GM21381 (cell line): ENCODE data around the gene ZNF584.
"Not testable (repeated sequence)": the region's sequence is repeated elsewhere in the genome, so short reads cannot be mapped to it uniquely, and the experiment has no call there.

Source experiments
- ATAC-seq: cut with Tn5 transposase; IDR thresholded peaks from one replicate; pipeline ENCODE4 v1.9.1; 2021; ENCODE audit warnings: mild to moderate bottlenecking, moderate library complexity; ENCODE audit not compliant: unreplicated experiment

The ZNF584 gene

GRCh38 chr19:58408152-58409009, at the start of gene ZNF584:
ZNF584 (plus strand) TSS chr19:58408649; CDS start chr19:58409148, 499 bp downstream.
- ATAC-seq: peak; percentile 80

GRCh38 chr19:58361900-58362271, 46.6 kb upstream of the ZNF584 start:
- ATAC-seq: peak; percentile 15

DNA sequence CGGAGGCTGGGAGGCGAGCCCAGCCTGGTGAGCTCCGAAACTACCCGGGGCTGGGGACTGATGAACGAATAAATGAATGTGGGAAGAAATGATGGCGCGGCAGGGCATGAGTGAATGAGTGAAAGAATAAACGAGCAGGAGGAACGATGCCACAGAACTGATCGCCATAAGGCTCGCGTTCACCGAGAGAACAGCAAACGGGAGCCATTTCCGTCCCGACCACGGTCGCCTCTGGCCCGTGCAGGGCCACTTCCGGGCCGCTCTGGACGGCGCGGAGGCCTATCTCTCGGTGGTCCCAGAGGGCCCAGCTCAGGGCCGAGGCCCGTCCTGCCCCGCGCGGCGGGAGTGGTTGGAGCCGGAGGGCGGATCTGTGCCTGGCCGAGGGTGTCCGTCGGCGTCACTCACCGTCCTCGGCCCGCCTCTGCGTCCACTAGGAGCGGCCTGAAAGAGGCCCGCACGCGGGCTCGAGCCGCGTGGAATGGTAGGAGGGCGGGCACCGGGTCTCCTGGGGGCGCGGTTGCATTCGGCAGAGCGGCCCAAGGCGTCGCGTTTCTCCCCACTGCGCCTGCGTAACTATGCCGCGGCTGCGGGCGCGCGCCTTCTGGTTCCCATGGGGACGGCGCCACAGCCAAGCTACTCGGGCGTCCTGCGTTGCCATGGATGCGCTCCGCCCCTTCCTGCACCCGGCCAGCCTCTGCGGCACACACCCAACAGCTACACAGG, 46.0 kb upstream of the ZNF584 start, which contains the start of gene ZNF497:
TSS of gene ZNF497 (minus strand) at position 480 of the 723 bp plus-strand sequence. CDS start 5,116 bp downstream, outside the sequence.
- ATAC-seq: peak; percentile 84

GRCh38 chr19:58364146-58364545, 44.3 kb upstream of the ZNF584 start:
- no peak for ATAC-seq

GRCh38 chr19:58366585-58367430, 41.6 kb upstream of the ZNF584 start:
- ATAC-seq: no peak

GRCh38 chr19:58367698-58368454, 40.6 kb upstream of the ZNF584 start:
- no peak for ATAC-seq

- no peak for ATAC-seq
These were observed 39.7 kb upstream of the ZNF584 start for GRCh38 chr19:58368561-58369360.

GRCh38 chr19:58372311-58373133, 35.9 kb upstream of the ZNF584 start:
- no peak for ATAC-seq

- ATAC-seq: no peak
These were observed 34.2 kb upstream of the ZNF584 start for GRCh38 chr19:58374200-58374599.

GRCh38 chr19:58376724-58377123, 31.7 kb upstream of the ZNF584 start:
- not testable (repeated sequence) for ATAC-seq

GRCh38 chr19:58379246-58379645, 29.2 kb upstream of the ZNF584 start:
- ATAC-seq: no peak

DNA sequence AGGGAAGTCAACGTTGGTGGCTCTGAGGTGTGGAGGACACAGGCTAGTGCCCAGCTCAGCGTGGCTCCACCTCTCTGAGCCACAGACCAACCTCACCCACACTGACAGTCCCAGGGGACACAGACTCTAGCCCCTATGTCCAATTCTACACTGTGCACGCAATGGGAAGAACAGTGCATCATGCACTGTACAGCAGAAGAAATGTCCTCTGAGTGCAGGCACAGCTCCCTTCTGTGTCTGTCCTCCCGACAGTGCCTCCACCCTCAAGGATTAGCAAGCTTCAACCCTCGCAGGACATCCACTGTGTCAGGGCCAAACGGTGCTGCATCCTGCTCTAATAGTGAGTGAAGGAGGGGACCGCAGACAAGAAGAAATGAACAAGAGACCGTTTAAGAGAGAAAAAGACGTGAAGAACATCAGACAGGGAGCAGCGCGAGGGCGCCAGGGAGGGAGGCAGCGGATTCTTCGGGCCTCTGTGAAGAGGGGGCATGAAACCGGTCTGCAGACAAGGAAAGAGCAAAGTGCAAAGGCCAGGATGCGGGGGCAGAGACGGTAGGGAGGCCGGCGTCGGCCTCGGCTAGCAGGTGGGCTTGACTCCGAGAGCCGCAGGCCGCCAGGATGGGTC, 28.3 kb upstream of the ZNF584 start:
- no peak for ATAC-seq

DNA sequence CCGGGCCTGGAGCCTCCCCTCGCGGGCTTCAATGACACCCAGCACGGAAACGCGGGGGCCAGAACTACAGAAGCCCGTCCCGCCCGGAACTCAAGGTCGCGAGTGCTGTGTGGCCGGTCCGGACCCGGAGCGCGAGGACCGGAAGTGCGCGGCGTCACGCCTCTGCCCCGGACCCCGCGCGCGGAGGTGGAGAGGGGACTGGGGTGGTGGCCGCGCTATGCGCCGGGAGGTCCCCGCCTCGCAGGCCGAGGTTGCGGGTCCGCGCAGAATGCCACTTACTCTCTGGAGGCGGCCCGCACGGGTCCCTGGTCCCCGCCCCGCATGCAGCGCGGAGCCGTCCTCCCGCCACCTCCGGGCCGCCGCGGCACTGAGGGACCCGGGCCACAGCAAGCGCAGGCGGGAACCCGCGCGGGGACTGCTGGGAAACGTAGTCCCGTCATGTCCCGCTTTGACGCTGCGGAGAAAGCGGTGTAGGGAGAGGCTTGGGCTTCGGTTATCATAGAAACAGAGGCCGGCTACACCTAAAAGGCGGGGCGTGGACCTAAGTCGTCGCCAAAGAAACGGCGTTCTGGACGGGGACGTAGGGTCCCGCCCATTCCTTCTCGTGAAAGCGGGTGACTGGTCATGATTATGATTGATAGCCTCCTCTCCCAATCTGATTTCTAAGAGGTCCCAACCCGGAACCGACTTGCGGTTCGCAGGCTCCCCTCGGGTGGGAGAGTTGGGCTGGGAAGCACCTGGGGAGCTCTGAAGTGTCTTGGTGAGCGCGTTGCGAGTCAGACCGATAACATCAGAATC, 27.6 kb upstream of the ZNF584 start, which contains the start of gene ZNF837:
TSS of gene ZNF837 (minus strand) at position 369 of the 798 bp plus-strand sequence. CDS start 11,698 bp downstream, outside the sequence.
- ATAC-seq: peak; percentile 82

- ATAC-seq: no peak
These were observed 26.8 kb upstream of the ZNF584 start for GRCh38 chr19:58381460-58382212.

- ATAC-seq: no peak
These were observed 25.3 kb upstream of the ZNF584 start for GRCh38 chr19:58382997-58383603.

DNA sequence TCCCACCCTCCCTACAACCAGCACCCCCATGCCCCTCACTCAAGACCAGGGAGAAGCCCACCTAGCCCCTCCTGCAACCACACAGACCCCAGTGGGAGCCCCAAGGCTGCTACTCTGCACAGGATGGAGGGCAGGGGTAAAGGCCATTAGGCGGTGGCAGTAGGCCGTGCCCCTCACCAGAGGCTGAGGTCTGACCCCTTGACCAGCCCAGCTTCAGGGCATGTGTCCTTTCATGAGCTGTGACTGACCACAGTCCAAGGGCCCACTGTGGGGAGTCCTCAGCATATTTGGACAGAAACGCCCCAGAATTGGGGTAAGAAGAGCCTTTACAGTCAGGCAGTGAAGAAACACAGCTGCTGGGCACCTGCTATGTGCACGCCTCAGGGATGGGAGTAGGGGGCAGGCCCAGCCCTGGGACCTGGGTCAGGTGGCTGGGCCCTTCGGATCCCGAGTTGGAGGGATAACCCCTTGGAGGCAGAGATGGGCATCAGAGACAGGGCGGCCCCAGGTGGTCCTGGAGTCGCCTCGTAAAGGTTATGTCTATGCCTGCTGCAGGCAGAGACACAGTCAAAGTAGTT, 23.0 kb upstream of the ZNF584 start:
- ATAC-seq: no peak
